Thyroid gland (tissue), 4 donors: Measurements from ENCODE around the gene MCOLN3.

Source experiments
- CTCF ChIP-seq, 6 experiments: fragments of 200-600 bp in 3 of 6; fragments of 450-650 bp in 3 of 6; sonication (generic) in 3 of 6; IDR thresholded peaks; one replicate each; pipeline ENCODE4 v1.5.1; 2016 to 2019; ENCODE audit warnings: antibody characterized with exemption in 6 of 6, mild to moderate bottlenecking in 2 of 6, inconsistent platforms in 1 of 6, moderate library complexity in 1 of 6
- POLR2A ChIP-seq, 2 donors: fragments of 450-650 bp; IDR thresholded peaks; one replicate each; pipeline ENCODE4 v1.6.1; 2017; ENCODE audit warnings: antibody characterized with exemption in 2 of 2, mild to moderate bottlenecking in 2 of 2, moderate library complexity in 1 of 2

GRCh38 chr1:85058311-85058710, 10.0 kb upstream of the MCOLN3 start:
- no peak for TF ChIP-seq CTCF (IDR thresholded peaks at IDR 0.05)
- no peak for TF ChIP-seq POLR2A (IDR thresholded peaks at IDR 0.05)
